HG03280 (cell line): Measurements from ENCODE around the gene AP3D1.

Experiments
- ATAC-seq: cut with Tn5 transposase; IDR thresholded peaks from one replicate; pipeline ENCODE4 v1.9.1; 2021; ENCODE audit warnings: mild to moderate bottlenecking, moderate library complexity; ENCODE audit not compliant: unreplicated experiment

The AP3D1 gene

DNA sequence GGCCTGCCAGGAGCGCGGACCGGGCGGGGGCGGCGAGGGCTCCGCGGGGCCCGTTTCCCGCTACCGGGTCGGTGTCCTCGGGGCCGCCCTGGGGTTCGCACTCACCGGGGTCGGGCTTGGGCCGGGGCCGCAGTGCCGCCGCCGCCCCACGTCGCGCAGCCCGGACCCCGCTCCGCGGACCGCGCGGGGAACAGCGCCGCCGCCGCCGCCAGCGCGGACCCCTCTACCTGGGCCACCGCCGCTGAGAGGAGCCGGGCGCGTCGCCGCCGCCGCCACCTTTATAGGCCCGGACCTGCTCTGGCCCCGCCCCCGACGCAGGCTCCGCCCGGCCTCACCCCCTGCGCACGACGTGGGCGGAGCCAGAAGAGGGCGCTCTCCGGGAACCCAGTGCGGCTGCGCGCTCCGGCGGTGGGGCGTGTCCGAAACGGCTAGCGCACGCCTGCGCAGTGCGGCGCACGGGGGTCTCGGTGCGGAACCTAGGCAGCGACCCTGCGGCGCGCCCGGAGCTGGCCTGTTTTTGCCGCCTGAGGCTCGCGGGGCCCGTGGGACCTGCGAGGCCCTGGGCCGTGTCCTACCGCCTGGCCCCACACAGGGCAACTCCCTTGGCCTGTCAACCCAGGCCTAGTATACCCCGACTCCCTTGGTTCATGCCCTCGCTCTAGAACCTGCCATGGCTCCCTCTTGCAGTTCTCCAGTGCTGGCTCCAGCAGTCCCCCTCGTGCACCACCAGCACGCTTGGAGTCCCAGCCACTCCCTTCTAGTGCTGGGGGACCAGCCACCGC, 100.2 kb downstream of the AP3D1 start, which contains the start of gene MKNK2:
Gene MKNK2 (minus strand): TSS at position 254 of the 782 bp plus-strand sequence. CDS start 393 bp downstream, outside the sequence.
- ATAC-seq: peak; percentile 56
